Parathyroid adenoma (tissue), 2 donors: ENCODE measurements around the gene LRP2BP.

Experiments
- H2AFZ ChIP-seq: fragments of 300-600 bp; sonication (generic); one replicate; pipeline ENCODE4 v1.7.0; 2017; ENCODE audit warnings: antibody characterized with exemption, mild to moderate bottlenecking
- H3K27ac ChIP-seq: fragments of 300-600 bp; sonication (generic); one replicate; pipeline ENCODE4 v1.7.0; 2017
- H3K27me3 ChIP-seq: fragments of 300-600 bp; sonication (generic); one replicate; pipeline ENCODE4 v1.7.0; 2017; ENCODE audit warnings: low read length; ENCODE audit not compliant: control insufficient read depth, insufficient read depth
- H3K36me3 ChIP-seq: fragments of 300-600 bp; sonication (generic); one replicate; pipeline ENCODE4 v1.7.0; 2017; ENCODE audit warnings: low read length; ENCODE audit not compliant: control insufficient read depth, insufficient read depth
- H3K4me1 ChIP-seq: fragments of 300-600 bp; sonication (generic); one replicate; pipeline ENCODE4 v1.7.0; 2017; ENCODE audit warnings: control low read depth
- H3K4me2 ChIP-seq: fragments of 300-600 bp; sonication (generic); one replicate; pipeline ENCODE4 v1.7.0; 2017; ENCODE audit warnings: low read length
- H3K4me3 ChIP-seq: fragments of 300-600 bp; sonication (generic); one replicate; pipeline ENCODE4 v1.7.0; 2017; ENCODE audit warnings: low read depth, low read length
- H3K79me2 ChIP-seq: fragments of 300-600 bp; sonication (generic); one replicate; pipeline ENCODE4 v1.7.0; 2017; ENCODE audit warnings: control low read depth
- H3K9ac ChIP-seq: fragments of 300-600 bp; sonication (generic); one replicate; pipeline ENCODE4 v1.7.0; 2017; ENCODE audit warnings: mild to moderate bottlenecking
- H3K9me3 ChIP-seq: fragments of 300-600 bp; sonication (generic); one replicate; pipeline ENCODE4 v1.7.0; 2017; ENCODE audit warnings: low read length; ENCODE audit not compliant: control insufficient read depth
- CTCF ChIP-seq: fragments of 300-600 bp; sonication (generic); IDR thresholded peaks from one replicate; pipeline ENCODE4 v1.7.0; 2017; ENCODE audit warnings: antibody characterized with exemption, mild to moderate bottlenecking
- donor health status: primary hyperparathyroidism.

The LRP2BP gene

GRCh38 chr4:185359767-185360446 is 35.8 kb downstream of the LRP2BP start:
- Histone ChIP-seq H3K4me3 (no peak overlapping the region), H3K9ac (no peak overlapping the region), H3K36me3 (no peaks in the 10 kb centered on the region), H3K27me3 (no peaks in the 10 kb centered on the region), H3K4me1 (no peaks in the 10 kb centered on the region), H3K4me2 (no peak overlapping the region), H3K27ac (no peak overlapping the region), H3K9me3 (no peaks in the 10 kb centered on the region), H2AFZ (no peak overlapping the region), H3K79me2 (no peaks in the 10 kb centered on the region)
- no peak for TF ChIP-seq CTCF

- H2AFZ ChIP-seq = no peak overlapping the region
- H3K27me3 ChIP-seq = no peaks in the 10 kb centered on the region
- no peaks in the 10 kb centered on the region for H3K9me3 ChIP-seq
- H3K27ac ChIP-seq = no peak overlapping the region
- no peaks in the 10 kb centered on the region for H3K79me2 ChIP-seq
- H3K4me2 ChIP-seq = no peak overlapping the region
- no peak overlapping the region for H3K4me3 ChIP-seq
- TF ChIP-seq CTCF = no peak
- H3K4me1 ChIP-seq = no peaks in the 10 kb centered on the region
- H3K9ac ChIP-seq = no peak overlapping the region
- H3K36me3 ChIP-seq = no peaks in the 10 kb centered on the region
These were observed 36.8 kb downstream of the LRP2BP start for GRCh38 chr4:185358959-185359358.

GRCh38 chr4:185358514-185358913 is 37.2 kb downstream of the LRP2BP start:
- H2AFZ ChIP-seq = no peak overlapping the region
- H3K36me3 ChIP-seq = no peaks in the 10 kb centered on the region
- TF ChIP-seq CTCF = no peak
- H3K27ac ChIP-seq = no peak overlapping the region
- H3K4me3 ChIP-seq = no peak overlapping the region
- H3K79me2 ChIP-seq = no peaks in the 10 kb centered on the region
- H3K27me3 ChIP-seq = no peaks in the 10 kb centered on the region
- no peak overlapping the region for H3K4me2 ChIP-seq
- H3K4me1 ChIP-seq = no peaks in the 10 kb centered on the region
- H3K9ac ChIP-seq = no peak overlapping the region
- H3K9me3 ChIP-seq = no peaks in the 10 kb centered on the region

GRCh38 chr4:185357733-185358440 is 37.8 kb downstream of the LRP2BP start:
- Histone ChIP-seq H3K9me3 (no peaks in the 10 kb centered on the region), H3K4me2 (no peak overlapping the region), H3K9ac (no peak overlapping the region), H3K27ac (no peak overlapping the region), H3K27me3 (no peaks in the 10 kb centered on the region), H3K36me3 (no peaks in the 10 kb centered on the region), H3K4me3 (no peak overlapping the region), H3K79me2 (no peaks in the 10 kb centered on the region), H3K4me1 (no peaks in the 10 kb centered on the region), H2AFZ (no peak overlapping the region)
- no peak for TF ChIP-seq CTCF

GRCh38 chr4:185357211-185357610 is 38.5 kb downstream of the LRP2BP start:
- TF ChIP-seq CTCF = no peak
- H3K79me2 ChIP-seq = no peaks in the 10 kb centered on the region
- no peak overlapping the region for H3K4me3 ChIP-seq
- no peak overlapping the region for H2AFZ ChIP-seq
- no peak overlapping the region for H3K27ac ChIP-seq
- no peaks in the 10 kb centered on the region for H3K27me3 ChIP-seq
- no peaks in the 10 kb centered on the region for H3K9me3 ChIP-seq
- no peak overlapping the region for H3K9ac ChIP-seq
- no peaks in the 10 kb centered on the region for H3K4me1 ChIP-seq
- no peaks in the 10 kb centered on the region for H3K36me3 ChIP-seq
- H3K4me2 ChIP-seq = no peak overlapping the region
